Activated CD4-positive, alpha-beta T cell treated with anti-CD3 and anti-CD28 coated beads, Interleukin-2, Interleukin-6, amounts not matched to agents 100 ng/mL and 50 ng/mL, durations not matched to agents 16 hours and 8 hours (primary cell): Measurements from ENCODE around the gene MACROD2.

ENCODE experiments used
- DNase-seq: peaks from one replicate; pipeline ENCODE4 v3.0.0-alpha.2; 2020

Gene MACROD2

DNA sequence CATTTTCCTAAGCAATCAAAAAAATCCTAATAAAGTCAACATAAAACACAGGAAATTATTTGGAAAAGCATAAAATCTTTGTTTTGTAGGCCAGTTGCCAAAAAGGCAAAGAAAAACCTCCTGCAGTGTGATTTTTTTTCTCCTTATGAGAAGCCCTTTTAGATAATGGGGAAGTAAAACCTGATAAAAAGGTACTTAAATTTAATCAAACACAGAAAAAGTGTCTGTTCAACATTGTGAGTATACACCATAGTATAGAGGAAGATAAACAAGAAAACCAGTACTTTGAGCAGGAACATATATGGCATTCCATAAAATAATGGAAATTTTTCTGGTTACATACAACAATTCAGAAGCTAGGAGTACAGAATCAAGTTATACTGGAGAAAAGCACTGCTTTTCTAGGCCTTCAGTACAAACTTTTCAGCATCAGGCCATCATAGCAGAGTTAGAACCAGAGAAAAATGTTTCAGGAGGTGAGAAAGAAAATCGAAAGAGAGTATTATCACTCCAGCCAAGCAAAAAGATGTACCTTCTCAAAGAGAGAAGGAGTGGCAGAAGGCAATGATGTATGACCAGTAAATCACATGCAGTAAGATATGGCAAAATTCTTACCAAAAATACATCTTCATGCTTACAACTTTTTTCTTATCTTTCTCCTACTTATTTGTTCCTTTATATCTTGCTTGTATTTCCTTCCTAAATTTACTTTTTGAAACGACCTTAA lies 2083.0 kb downstream of the MACROD2 start:
- no peak for DNase-seq

DNA sequence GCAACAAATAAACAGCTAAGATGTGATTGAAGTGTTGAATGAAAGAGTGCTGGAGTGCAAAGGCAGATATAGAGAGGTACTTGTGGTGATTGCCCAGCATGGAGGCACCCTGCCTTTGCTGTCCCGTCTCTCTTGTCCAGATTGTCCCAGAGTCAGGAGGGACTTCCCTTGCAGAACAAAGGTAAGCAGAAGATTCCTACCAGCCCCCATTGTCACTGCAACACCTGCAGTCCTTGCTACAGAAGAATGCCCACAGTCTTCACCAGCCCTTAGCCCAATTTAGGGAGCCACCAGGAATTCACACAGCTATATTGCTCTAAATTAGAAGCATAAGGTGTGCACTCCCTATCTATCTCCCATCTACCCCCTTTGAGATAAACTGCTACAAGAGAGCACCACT lies 2086.1 kb downstream of the MACROD2 start:
- DNase-seq, result no peak

DNA sequence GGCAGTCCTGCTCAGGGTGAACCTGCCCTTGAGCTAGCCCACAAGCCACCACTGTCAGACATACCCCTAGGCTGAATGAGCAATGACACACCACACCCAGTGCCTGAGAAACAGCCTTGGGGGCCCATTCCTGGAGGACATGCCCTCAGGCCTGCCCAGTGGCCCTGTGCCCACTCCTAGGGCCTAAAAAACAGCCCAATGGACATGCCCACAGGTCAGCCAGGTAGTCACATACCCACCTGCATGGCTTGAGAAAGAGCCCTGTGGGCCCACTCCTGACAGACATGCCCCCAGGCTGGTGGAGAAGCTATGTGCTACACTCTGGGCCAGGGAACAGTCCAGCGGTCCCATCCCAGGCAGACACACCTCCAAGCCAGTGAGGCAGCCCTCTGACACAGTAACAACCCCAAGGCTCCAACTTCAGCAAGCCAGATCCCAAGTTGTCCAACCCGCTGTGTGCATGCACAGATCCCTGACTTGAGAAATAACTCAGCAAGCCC lies 2086.8 kb downstream of the MACROD2 start:
- DNase-seq, result no peak

DNA sequence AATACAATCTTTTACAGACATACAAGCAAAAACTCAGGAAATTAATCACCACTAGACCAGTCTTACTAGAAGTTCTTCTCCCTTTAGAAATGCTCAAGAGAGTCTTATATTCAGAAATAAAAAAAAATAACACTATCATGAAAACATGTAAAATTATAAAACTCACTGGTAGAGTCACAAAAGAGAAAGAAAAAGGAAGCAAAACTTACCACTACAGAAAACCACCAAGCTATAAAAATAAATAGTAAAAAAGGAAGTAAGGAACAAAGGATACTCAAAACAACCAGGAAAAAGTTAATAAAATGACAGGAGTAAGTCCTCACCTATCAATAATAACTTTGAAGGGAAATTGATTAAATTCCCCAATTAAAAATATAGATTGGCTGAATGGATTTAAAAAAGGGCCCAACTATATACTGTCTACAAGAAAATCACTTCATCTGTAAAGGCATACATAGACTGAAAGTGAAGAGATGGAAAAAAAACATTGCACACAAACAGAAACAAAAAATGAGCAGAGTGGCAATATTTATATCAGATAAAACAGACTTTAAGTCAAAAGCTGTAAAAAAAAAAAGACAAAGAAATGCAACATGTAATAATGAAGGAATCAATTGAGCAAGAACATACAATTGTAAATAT lies 2088.4 kb downstream of the MACROD2 start:
- no peak for DNase-seq

DNA sequence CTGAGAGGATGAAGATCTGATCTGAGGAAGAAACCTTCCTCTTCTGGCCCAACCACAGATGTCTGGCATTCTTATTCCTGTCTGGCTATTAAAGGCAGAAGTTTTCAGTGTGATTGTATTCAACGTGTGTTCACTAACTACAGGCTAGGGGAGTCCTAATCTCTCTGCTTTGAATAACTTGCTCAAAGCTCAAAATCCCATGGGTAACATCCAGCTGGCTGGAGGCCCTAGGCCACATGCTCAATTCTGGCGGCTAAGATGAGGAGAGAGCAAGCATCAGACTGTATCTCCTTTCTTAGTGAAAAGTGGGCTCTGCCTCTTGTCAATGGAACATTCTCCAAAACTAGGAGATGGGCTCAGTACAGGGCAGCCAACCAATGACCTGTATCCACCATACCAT lies 2099.9 kb downstream of the MACROD2 start:
- no peak for DNase-seq

DNA sequence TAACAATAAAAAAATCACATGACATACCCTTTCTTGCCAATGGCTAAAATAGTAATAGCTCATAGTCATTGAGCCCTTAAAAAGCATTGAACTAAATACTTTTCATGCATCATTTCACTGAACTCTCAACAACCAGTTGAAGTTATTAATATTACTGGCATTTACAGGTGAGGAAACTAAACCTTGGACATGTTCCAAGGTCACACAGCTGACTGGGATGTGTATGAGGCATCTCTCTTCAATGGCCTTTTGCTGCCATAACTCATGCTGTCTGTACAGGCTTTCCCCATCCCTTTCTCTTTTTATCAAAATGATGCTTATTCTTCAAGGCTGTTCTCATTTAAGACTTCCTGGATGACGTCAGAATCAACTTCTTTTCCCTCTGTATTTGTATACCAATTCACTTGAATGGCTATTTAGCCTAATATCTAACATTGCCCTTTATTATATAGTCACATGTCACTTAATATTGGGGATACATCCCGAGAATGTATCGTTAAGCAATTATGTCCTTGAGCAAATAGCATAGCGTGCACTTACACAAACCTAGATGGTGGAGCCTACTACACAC lies 2101.5 kb downstream of the MACROD2 start:
- no peak for DNase-seq

DNA sequence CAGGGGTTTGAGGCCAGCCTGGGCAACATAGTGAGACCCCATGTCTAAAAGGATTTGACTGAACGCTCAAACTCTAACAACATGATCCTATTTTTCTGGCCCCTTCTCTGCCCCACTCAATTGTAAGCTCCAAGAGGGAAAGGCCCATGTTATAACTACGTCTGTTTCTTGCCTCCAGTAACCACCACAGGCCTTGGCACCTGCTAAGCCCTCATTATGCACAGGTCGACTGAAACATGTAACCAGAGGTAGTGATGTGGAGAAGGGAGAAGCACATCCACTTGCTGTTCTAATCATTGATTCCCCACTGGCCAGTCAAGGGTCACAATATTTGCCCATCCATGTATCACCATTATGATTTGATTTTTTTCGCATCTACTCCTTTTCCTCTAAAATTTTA lies 2102.5 kb downstream of the MACROD2 start:
- no peak for DNase-seq

DNA sequence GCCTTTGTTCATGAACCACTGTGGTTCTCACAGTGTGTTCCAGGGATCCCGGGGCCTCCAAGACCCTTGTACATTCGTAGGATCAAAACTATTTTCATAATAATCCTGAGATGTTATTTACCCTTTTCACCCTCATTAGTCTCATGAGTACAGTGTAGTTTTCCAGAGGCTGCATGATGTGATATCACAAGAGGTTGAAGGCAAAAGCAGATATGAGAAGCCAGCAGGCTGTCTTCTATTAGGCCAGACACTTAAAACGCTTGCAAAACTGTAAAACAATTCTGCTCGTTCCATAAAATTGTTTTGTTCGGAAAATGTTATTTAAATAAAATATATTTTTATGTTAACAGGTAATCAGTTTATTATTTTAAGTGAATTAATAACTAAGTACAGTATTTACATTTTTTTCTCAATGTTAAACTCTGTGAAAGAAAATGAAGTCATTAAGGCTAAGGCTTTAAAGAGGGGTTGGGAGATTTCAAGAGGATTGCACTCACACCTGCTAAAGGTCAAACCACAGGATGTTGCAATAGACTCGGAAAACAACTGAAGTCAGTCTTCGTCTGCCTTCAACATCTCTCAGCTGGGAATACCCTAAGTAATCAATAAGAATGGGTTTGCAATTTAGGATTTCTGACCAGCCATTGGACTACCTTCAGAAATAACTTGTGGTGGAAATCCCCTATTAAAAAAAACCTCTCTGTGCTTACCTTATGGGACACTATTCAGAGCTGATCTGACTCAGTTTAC lies 2103.7 kb downstream of the MACROD2 start:
- no peak for DNase-seq

DNA sequence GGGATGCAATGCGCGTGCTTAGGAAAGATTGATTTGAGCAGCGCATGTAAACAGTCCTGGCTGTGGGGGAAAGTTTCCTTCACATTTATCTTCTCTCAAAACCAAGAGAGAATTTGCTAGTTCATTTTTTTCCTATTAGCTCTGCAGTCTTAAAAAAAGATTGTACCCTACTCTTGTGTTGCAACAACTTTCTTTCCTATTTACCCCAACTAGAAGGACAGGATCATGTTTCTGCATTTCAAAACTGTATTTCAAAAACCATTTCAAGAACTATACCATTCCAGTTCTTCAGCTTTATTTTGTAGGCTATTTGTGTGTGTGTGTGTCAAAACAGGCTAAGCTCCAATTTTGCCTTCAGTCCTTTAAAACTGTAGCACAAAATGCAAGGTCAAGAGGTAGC lies 2104.8 kb downstream of the MACROD2 start:
- DNase-seq, result no peak

DNA sequence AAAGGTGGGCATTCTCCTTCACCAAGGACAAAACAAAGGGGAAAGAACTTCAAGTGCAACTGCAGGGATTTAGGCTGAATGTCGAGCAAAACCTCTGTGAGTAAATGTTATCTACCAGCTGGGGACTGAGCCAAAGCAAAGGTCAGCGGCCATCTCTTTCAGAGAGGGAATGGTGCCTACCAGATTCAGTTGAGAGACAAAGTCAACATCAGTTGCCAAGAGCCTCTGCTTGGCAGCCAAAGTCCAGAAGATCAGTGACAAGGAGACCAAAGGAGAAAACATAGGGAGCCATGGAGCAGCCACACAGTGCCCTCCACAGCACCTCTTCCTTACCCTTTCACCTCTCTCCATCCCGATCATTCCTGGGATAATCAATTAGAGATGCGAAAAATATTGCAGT lies 2105.5 kb downstream of the MACROD2 start:
- no peak for DNase-seq
